Esophagus muscularis mucosa (tissue), 4 donors: ENCODE data around the gene CFAP157. TPM values are rescaled to one million over a fixed set of nuclear protein-coding genes. Genes with fewer than 3 reads are reported as not detected.

Experiments
- DNase-seq: peaks from one replicate; pipeline ENCODE4 v3.0.0-alpha.2; 2017; ENCODE audit errors: extremely low spot score
- H3K27ac ChIP-seq, 4 donors: fragments of 200-600 bp; sonication (generic); replicated peaks in 1 of 4; 1 replicate in 3 of 4; 2 replicates in 1 of 4; pipeline ENCODE4 v1.5.1; 2016 to 2019; ENCODE audit warnings: mild to moderate bottlenecking in 1 of 4
- H3K27me3 ChIP-seq, 4 donors: fragments of 200-600 bp; sonication (generic); one replicate each; pipeline versions ENCODE4 v1.5.1 to v1.6.0; 2016 to 2019
- H3K36me3 ChIP-seq, 4 donors: fragments of 200-600 bp; sonication (generic); one replicate each; pipeline ENCODE4 v1.5.1; 2016 to 2019
- H3K4me1 ChIP-seq, 4 donors: fragments of 200-600 bp; sonication (generic); one replicate each; pipeline ENCODE4 v1.5.1; 2016 to 2019
- H3K4me3 ChIP-seq, 4 donors: fragments of 200-600 bp; sonication (generic); 1 replicate in 2 of 4; 2 replicates in 2 of 4; pipeline ENCODE4 v1.5.1; 2016 to 2019; ENCODE audit warnings: mild to moderate bottlenecking in 4 of 4, moderate library complexity in 1 of 4
- H3K9me3 ChIP-seq, 4 donors: fragments of 200-600 bp; sonication (generic); 1 replicate in 3 of 4; 2 replicates in 1 of 4; pipeline ENCODE4 v1.5.1; 2016 to 2019
- EP300 ChIP-seq: sonication (generic); formaldehyde crosslinking; IDR thresholded peaks from one replicate; pipeline ENCODE4 v1.6.1; 2017; ENCODE audit warnings: antibody characterized with exemption
- POLR2A ChIP-seq: fragments of 450-650 bp; IDR thresholded peaks from one replicate; pipeline ENCODE4 v1.6.1; 2017; ENCODE audit warnings: antibody characterized with exemption, moderate library complexity, mild to moderate bottlenecking, low read depth
- POLR2AphosphoS5 ChIP-seq, 2 donors: sonication (generic); formaldehyde crosslinking; IDR thresholded peaks; one replicate each; pipeline ENCODE4 v1.6.1; 2017; ENCODE audit warnings: antibody characterized with exemption in 2 of 2
- WGBS: methylation state at CpG from one replicate; pipeline ENCODE4 v1.1.5; 2018; 5-methylcytosine and 5-hydroxymethylcytosine counted together
- intact Hi-C: fragments of 100-400 bp; cut with DNase I; formaldehyde crosslinking; loops from one replicate; pipeline ENCODE4 v1.15.1; 2023
- total RNA-seq, 4 donors: library from RNA; depleted of rRNA; stranded (reverse); fragments of >200 nt; gene quantifications; one replicate each; pipeline versions ENCODE4 v1.1.0 to v1.2.1, GENCODE V29; 2016
- TF ChIP-seq, protein P1 (sequence below), 3 experiments: fragments of 200-600 bp in 2 of 3; fragments of 450-650 bp in 1 of 3; sonication (generic) in 2 of 3; IDR thresholded peaks; one replicate each; pipeline ENCODE4 v1.5.1; 2017 to 2019; ENCODE audit warnings: antibody characterized with exemption in 3 of 3, mild to moderate bottlenecking in 2 of 3, moderate library complexity in 1 of 3

The CFAP157 gene
- total RNA-seq, 4 donors from 2014 or later: 0.26 to 0.42 TPM; not detected in 2

DNA sequence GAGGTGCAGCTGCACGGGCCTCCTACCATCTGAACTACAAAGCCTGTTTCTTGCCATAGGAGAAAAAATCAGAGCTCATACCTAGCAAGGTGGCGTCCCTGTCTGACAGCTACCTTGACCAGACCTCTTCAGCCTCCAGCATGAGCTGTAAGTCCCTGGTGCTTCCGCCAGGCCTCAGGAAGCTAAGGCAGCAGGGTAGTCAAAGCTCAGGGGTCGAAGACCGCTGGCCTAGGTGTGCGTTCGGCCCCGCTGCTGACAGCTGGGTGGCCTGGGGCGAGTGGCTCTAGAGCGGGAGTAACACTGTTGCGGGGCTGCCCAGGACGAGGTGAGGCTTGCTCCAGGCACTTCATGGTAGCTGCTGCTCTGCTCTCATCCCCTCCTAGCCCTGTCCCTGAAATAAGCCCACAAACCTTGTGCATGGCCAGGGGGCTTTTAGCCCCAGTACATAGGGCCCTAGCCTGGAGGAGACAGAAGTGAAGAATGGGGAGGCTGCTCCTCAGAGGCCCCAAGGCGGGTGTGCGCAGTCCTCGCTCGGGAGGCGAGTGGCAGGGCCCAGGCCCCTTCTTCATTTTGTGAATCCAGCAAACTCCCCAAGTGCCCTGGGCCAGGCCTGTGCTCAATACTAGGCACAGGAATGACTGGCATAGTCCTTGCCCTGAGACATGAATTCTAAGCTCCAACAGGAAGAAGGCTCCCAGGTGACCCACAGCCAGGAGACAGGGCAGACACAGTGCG, 22.9 kb downstream of the CFAP157 start:
- Histone ChIP-seq H3K27me3 (peaks cover 0 to 4% (median 0%) of the 10 kb centered on the region in 4 donors), H3K9me3 (no peaks in the 10 kb centered on the region), H3K27ac (no peak overlapping the region), H3K4me3 (no peak overlapping the region), H3K4me1 (peaks cover 7 to 23% (median 15%) of the 10 kb centered on the region in 4 donors), H3K36me3 (peaks cover 16 to 32% (median 28%) of the 10 kb centered on the region in 4 donors)
- TF ChIP-seq, protein P1, sequence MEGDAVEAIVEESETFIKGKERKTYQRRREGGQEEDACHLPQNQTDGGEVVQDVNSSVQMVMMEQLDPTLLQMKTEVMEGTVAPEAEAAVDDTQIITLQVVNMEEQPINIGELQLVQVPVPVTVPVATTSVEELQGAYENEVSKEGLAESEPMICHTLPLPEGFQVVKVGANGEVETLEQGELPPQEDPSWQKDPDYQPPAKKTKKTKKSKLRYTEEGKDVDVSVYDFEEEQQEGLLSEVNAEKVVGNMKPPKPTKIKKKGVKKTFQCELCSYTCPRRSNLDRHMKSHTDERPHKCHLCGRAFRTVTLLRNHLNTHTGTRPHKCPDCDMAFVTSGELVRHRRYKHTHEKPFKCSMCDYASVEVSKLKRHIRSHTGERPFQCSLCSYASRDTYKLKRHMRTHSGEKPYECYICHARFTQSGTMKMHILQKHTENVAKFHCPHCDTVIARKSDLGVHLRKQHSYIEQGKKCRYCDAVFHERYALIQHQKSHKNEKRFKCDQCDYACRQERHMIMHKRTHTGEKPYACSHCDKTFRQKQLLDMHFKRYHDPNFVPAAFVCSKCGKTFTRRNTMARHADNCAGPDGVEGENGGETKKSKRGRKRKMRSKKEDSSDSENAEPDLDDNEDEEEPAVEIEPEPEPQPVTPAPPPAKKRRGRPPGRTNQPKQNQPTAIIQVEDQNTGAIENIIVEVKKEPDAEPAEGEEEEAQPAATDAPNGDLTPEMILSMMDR (IDR thresholded peaks at IDR 0.05): no peak
- TF ChIP-seq POLR2A (no peak), EP300 (no peak), POLR2AphosphoS5 (IDR thresholded peaks at IDR 0.05) (no peak)
- no peak for DNase-seq
- WGBS: 86% methylated on average over 18 of the region's 18 CpGs
- intact Hi-C loops: loop anchor here (5.0 kb wide), 2 partner anchors 117 to 217 kb away; partner anchors contain the start of gene STXBP1

DNA sequence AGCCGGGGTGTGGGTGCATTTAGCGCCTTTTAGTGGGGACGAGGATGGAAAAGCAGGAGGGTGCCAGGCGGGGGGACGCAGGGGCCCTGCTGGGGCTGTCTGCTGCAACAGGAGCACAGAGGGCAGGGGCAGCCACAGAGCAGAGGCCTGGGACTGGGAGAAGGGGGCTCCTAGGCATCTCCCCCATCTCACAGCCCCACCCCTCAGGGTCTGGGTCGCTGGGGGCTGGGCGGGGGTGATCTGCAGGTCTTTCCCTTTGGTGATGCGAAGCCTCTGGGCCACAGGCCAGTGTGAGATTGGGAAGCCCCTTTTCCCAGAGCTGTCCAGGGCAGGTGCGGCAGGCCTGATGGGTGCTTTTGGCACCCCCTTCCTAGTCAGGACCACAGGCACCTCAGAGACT, 23.5 kb downstream of the CFAP157 start:
- DNase-seq: no peak
- 90% methylated on average over 8 of the region's 9 CpGs for WGBS
- no peak for TF ChIP-seq POLR2A
- no peak for TF ChIP-seq POLR2AphosphoS5 (IDR thresholded peaks at IDR 0.05)
- TF ChIP-seq, protein P1 (IDR thresholded peaks at IDR 0.05): no peak
- no peak for TF ChIP-seq EP300
- Histone ChIP-seq H3K4me3 (no peak overlapping the region), H3K9me3 (no peaks in the 10 kb centered on the region), H3K27ac (no peak overlapping the region), H3K4me1 (peaks cover 7 to 23% (median 15%) of the 10 kb centered on the region in 4 donors), H3K27me3 (no peaks in the 10 kb centered on the region), H3K36me3 (peaks cover 16 to 32% (median 28%) of the 10 kb centered on the region in 4 donors)
- intact Hi-C loops: loop anchor here (5.0 kb wide), 2 partner anchors 118 to 218 kb away; partner anchors contain the start of gene STXBP1

DNA sequence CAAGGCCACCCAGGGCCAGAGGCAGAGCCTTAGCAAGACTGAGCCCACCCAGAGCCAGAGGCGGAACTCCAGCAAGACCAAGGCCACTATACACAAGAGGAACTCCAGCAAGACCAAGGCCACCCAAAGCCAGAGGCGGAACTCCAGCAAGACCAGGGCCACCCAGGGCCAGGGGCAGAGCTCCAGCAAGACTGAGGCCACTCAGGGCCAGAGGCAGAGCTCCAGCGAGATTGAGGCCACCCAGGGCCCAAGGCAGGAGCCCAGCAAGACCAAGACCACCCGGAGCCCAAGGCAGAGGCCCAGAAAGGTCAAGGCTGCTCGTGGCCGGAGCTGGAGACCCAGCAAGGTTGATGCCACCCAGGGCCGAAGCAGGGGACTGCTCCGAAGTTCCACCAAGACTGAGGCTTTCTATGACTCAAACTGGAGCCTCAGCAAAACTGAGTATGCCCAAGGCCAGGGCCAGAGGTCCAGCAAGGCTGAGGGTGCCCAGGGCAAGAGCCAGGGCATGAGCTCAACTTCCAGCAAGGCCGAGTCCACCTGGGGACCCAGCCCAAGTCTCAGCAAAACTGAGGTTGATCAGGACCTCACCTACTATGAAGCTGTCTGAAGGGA, 24.1 kb downstream of the CFAP157 start:
- no peak for DNase-seq
- WGBS: 92% methylated on average over 3 of the region's 9 CpGs
- peaks cover 11 to 30% (median 21%) of the 10 kb centered on the region in 4 donors for H3K4me1 ChIP-seq
- no peaks in the 10 kb centered on the region for H3K9me3 ChIP-seq
- peaks cover 16 to 32% (median 28%) of the 10 kb centered on the region in 4 donors for H3K36me3 ChIP-seq
- H3K27me3 ChIP-seq: no peaks in the 10 kb centered on the region
- TF ChIP-seq POLR2A: no peak
- TF ChIP-seq EP300: no peak
- TF ChIP-seq, protein P1 (IDR thresholded peaks at IDR 0.05): no peak
- no peak for TF ChIP-seq POLR2AphosphoS5 (IDR thresholded peaks at IDR 0.05)
- H3K27ac ChIP-seq: no peak overlapping the region
- intact Hi-C loops: loop anchor here (5.0 kb wide), 2 partner anchors 119 to 219 kb away; partner anchors contain the start of gene STXBP1
- H3K4me3 ChIP-seq: no peak overlapping the region

DNA sequence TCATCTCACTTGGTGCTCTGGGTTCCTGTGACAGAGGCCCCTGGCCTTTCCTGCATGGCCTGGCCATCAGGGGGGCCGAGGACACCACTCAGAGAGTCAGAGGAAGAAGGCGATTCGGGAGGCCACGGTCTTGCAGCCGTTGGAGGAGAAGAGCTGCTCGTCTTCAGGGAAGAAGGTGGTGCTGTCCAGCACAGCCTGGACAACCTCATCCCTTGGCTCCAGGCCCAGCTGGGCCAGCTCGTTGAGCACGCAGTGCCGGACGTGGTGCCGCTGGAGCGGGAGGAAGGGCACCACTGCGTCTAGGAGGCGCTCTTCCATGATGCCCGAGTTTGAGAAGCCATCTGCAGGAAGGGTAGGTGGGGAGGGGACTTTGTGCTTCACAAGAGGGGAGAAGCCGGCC, 25.1 kb downstream of the CFAP157 start:
- DNase-seq: no peak
- no peaks in the 10 kb centered on the region for H3K27me3 ChIP-seq
- peaks cover 11 to 31% (median 21%) of the 10 kb centered on the region in 4 donors for H3K4me1 ChIP-seq
- H3K4me3 ChIP-seq: no peak overlapping the region
- 63% methylated on average over 12 of the region's 16 CpGs for WGBS
- peaks cover 16 to 32% (median 28%) of the 10 kb centered on the region in 4 donors for H3K36me3 ChIP-seq
- no peak for TF ChIP-seq POLR2A
- TF ChIP-seq POLR2AphosphoS5 (IDR thresholded peaks at IDR 0.05): no peak
- no peak for TF ChIP-seq EP300
- TF ChIP-seq, protein P1 (IDR thresholded peaks at IDR 0.05): no peak
- intact Hi-C loops: loop anchor here (5.0 kb wide), 2 partner anchors 120 to 220 kb away; partner anchors contain the start of gene STXBP1
- H3K27ac ChIP-seq: no peak overlapping the region
- H3K9me3 ChIP-seq: no peaks in the 10 kb centered on the region
